Measurements from ENCODE around the gene STPG1. TPM values are rescaled to one million over a fixed set of nuclear protein-coding genes. Genes with fewer than 3 reads are reported as not detected.

The STPG1 gene
- total RNA-seq, 2 experiments from 2014 or later, result 1.8 to 2.4 TPM

GRCh38 chr1:24386241-24386640 is 27.3 kb downstream of the STPG1 start:
- Histone ChIP-seq H3K4me3 (ENCODE audit: low read length) (no peak overlapping the region), H3K4me1 (ENCODE audit: insufficient read depth, low read length) (peaks cover 32% of the 10 kb centered on the region), H3K9me3 (ENCODE audit: control insufficient read depth in 1 of 2, insufficient read depth in 1 of 2, low read length in 2 of 2) (no peaks in the 10 kb centered on the region), H3K27ac (ENCODE audit: low read depth in 1 of 2, low read length in 2 of 2) (no peak overlapping the region), H3K36me3 (ENCODE audit: insufficient read depth, low read length) (no peaks in the 10 kb centered on the region), H3K27me3 (ENCODE audit: control insufficient read depth in 1 of 2, insufficient read depth in 2 of 2, low read length in 2 of 2) (no peaks in the 10 kb centered on the region)
- no peak for TF ChIP-seq CTCF (IDR thresholded peaks at IDR 0.05)
- H3K27me3 Mint-ChIP-seq, result no peaks in the 10 kb centered on the region
- DNase-seq, result no peak
- no peak overlapping the region for H3K4me3 Mint-ChIP-seq
- no peak overlapping the region for H3K27ac Mint-ChIP-seq
- intact Hi-C loops (cut with DNase I, micrococcal nuclease), result loop anchor here in 1 of 2 experiments (5.0 kb wide), 1 partner anchor 441 kb away; no protein-coding TSS in a partner anchor
- CTCF ChIA-PET, result interaction anchor here (0.6 to 1.2 kb wide), 4 partner anchors 29 to 236 kb away, joined by 3 to 4 read pairs (median 3); partner anchors contain the start of gene NIPAL3
- ATAC-seq (ENCODE audit: poor library complexity), result no peak
- POLR2A ChIA-PET, result no interaction called here
- peaks cover 7% of the 10 kb centered on the region for H3K4me1 Mint-ChIP-seq (ENCODE audit: low read depth)
- H3K9me3 Mint-ChIP-seq, result no peaks in the 10 kb centered on the region
- H3K36me3 Mint-ChIP-seq (ENCODE audit: low read depth), result peaks cover 39% of the 10 kb centered on the region

- peak; percentile 79 for ATAC-seq (ENCODE audit: poor library complexity)
- Mint-ChIP-seq H3K4me1 (ENCODE audit: low read depth) (peaks cover 5% of the 10 kb centered on the region), H3K4me3 (no peak overlapping the region), H3K27me3 (no peaks in the 10 kb centered on the region), H3K9me3 (no peaks in the 10 kb centered on the region), H3K27ac (no peak overlapping the region), H3K36me3 (ENCODE audit: low read depth) (peaks cover 40% of the 10 kb centered on the region)
- DNase-seq, result peak in 10 of 14 experiments; percentile 14 to 62 (median 28)
- Histone ChIP-seq H3K36me3 (ENCODE audit: insufficient read depth, low read length) (no peaks in the 10 kb centered on the region), H3K9me3 (ENCODE audit: control insufficient read depth in 1 of 2, insufficient read depth in 1 of 2, low read length in 2 of 2) (no peaks in the 10 kb centered on the region), H3K27me3 (ENCODE audit: control insufficient read depth in 1 of 2, insufficient read depth in 2 of 2, low read length in 2 of 2) (no peaks in the 10 kb centered on the region), H3K27ac (ENCODE audit: low read depth in 1 of 2, low read length in 2 of 2) (no peak overlapping the region), H3K4me3 (ENCODE audit: low read length) (no peak overlapping the region), H3K4me1 (ENCODE audit: insufficient read depth, low read length) (peaks cover 27% of the 10 kb centered on the region)
- peak; percentile 32 for TF ChIP-seq CTCF (IDR thresholded peaks at IDR 0.05)
- ChIA-PET POLR2A (no interaction called here), CTCF (interaction anchor here (0.6 to 1.2 kb wide), 5 partner anchors 30 to 235 kb away, joined by 3 to 4 read pairs (median 3); partner anchors contain the start of gene NIPAL3)
- intact Hi-C loops (cut with DNase I, micrococcal nuclease), result loop anchor here in 1 of 2 experiments (5.0 kb wide), 1 partner anchor 442 kb away; no protein-coding TSS in a partner anchor
These were observed 28.2 kb downstream of the STPG1 start for GRCh38 chr1:24385160-24385940.

GRCh38 chr1:24384251-24385090 is 29.1 kb downstream of the STPG1 start:
- H3K4me1 ChIP-seq (ENCODE audit: insufficient read depth, low read length), result peaks cover 27% of the 10 kb centered on the region
- peaks cover 43% of the 10 kb centered on the region for H3K36me3 Mint-ChIP-seq (ENCODE audit: low read depth)
- no peak overlapping the region for H3K27ac ChIP-seq (ENCODE audit: low read depth in 1 of 2, low read length in 2 of 2)
- no peaks in the 10 kb centered on the region for H3K27me3 Mint-ChIP-seq
- no peak overlapping the region for H3K4me3 Mint-ChIP-seq
- ChIA-PET POLR2A (no interaction called here), CTCF (interaction anchor here (0.6 to 1.2 kb wide), 2 partner anchors 185 to 236 kb away, joined by 3 read pairs; no protein-coding TSS in a partner anchor)
- H3K4me3 ChIP-seq (ENCODE audit: low read length), result no peak overlapping the region
- no peaks in the 10 kb centered on the region for H3K9me3 ChIP-seq (ENCODE audit: control insufficient read depth in 1 of 2, insufficient read depth in 1 of 2, low read length in 2 of 2)
- no peaks in the 10 kb centered on the region for H3K27me3 ChIP-seq (ENCODE audit: control insufficient read depth in 1 of 2, insufficient read depth in 2 of 2, low read length in 2 of 2)
- no peak overlapping the region for H3K27ac Mint-ChIP-seq
- no peaks in the 10 kb centered on the region for H3K9me3 Mint-ChIP-seq
- TF ChIP-seq CTCF (IDR thresholded peaks at IDR 0.05), result no peak
- H3K36me3 ChIP-seq (ENCODE audit: insufficient read depth, low read length), result no peaks in the 10 kb centered on the region
- no peaks in the 10 kb centered on the region for H3K4me1 Mint-ChIP-seq (ENCODE audit: low read depth)
- intact Hi-C loops (cut with DNase I, micrococcal nuclease), result loop anchor here in 1 of 2 experiments (5.0 kb wide), 1 partner anchor 443 kb away; no protein-coding TSS in a partner anchor
- ATAC-seq (ENCODE audit: poor library complexity) (peak; percentile 24), DNase-seq (peak in 7 of 14 experiments; percentile 21 to 64 (median 43))
